Fibroblast of mammary gland (primary cell): ENCODE data around the gene PSMD4.

Experiments
- DNase-seq: peaks from one replicate; pipeline ENCODE4 v3.0.0-alpha.2; 2010; ENCODE audit warnings: low read depth
- H3K4me3 ChIP-seq: 2 replicates; pipeline ENCODE4 v1.5.1; 2011; ENCODE audit warnings: low read depth, mild to moderate bottlenecking, low read length, moderate library complexity; ENCODE audit not compliant: control insufficient read depth
- TF ChIP-seq, protein P1 (sequence below): conservative IDR thresholded peaks from 2 replicates; pipeline ENCODE4 v1.5.1; 2011; ENCODE audit warnings: low read depth, low read length, inconsistent platforms; ENCODE audit not compliant: control insufficient read depth, insufficient read depth

The PSMD4 gene

DNA sequence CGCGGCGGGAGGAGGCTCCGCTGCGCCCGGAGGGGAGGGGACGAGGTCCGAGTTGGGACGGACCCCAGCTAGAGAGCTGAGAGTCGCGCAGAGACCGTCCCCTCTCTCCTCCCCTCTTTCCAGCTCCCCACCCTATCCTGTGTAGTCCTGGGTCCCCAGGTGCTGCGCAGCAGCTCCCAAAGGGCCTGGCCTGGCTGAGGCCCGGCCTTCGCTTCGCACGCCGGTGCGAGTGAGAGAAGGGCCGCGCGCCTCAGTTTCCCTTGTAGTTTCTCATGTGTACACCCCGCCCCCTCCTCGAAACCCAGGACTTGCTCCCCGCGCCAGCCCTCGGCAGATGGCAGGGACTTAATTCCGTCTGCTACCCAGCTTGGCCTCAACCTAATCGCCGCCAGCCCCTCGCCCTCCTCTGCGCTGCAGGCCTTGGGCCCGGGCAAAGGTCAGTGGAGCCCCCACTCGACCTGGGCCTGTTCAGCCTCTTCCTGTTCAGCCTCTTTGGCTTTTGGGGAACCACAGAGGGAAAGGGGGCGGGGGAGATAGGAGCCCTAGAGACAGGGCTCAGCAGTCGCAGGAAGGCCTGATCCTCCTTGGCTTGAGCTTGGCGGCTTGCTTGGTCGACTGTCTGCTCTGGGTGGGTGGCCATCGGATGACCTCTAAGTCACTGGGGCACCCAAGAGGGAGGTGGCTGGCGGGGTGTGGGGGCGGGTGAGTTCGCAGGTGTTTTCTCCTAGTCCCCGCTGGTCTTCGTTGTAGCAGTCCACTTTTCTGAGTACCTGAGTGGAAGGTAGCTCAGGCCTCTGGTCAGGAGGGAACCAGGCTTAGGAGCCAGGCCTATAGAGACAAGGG lies 28.6 kb downstream of the PSMD4 start:
- DNase-seq: no peak
- TF ChIP-seq, protein P1, sequence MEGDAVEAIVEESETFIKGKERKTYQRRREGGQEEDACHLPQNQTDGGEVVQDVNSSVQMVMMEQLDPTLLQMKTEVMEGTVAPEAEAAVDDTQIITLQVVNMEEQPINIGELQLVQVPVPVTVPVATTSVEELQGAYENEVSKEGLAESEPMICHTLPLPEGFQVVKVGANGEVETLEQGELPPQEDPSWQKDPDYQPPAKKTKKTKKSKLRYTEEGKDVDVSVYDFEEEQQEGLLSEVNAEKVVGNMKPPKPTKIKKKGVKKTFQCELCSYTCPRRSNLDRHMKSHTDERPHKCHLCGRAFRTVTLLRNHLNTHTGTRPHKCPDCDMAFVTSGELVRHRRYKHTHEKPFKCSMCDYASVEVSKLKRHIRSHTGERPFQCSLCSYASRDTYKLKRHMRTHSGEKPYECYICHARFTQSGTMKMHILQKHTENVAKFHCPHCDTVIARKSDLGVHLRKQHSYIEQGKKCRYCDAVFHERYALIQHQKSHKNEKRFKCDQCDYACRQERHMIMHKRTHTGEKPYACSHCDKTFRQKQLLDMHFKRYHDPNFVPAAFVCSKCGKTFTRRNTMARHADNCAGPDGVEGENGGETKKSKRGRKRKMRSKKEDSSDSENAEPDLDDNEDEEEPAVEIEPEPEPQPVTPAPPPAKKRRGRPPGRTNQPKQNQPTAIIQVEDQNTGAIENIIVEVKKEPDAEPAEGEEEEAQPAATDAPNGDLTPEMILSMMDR: no peak
- H3K4me3 ChIP-seq: peak overlapping the region; percentile 95

- TF ChIP-seq, protein P1: no peak
- DNase-seq: no peak
- H3K4me3 ChIP-seq: no peak overlapping the region
These were observed 29.6 kb downstream of the PSMD4 start for GRCh38 chr1:151284013-151284577.

DNA sequence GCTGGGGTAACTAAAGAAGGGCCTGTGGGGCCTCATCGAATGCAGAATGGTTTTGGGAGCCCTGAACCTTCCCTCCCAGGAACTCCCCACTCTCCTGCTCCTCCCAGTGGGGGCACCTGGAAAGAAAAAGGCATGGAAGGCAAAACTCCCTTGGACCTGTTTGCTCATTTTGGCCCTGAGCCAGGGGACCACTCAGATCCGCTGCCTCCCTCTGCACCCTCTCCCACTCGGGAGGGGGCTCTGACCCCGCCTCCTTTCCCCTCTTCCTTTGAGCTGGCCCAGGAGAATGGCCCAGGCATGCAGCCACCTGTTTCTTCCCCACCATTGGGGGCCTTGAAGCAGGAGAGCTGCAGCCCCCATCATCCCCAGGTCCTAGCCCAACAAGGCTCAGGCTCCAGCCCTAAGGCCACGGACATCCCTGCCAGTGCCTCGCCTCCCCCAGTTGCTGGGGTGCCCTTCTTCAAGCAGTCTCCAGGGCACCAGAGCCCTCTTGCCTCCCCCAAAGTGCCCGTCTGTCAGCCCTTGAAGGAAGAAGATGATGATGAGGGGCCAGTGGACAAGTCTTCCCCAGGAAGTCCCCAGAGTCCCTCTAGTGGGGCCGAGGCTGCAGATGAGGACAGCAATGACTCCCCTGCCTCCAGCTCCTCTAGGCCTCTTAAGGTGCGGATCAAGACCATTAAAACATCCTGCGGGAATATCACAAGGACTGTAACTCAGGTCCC lies 32.2 kb downstream of the PSMD4 start:
- TF ChIP-seq, protein P1: no peak
- H3K4me3 ChIP-seq: no peak overlapping the region
- no peak for DNase-seq

GRCh38 chr1:151287341-151287699 lies 32.8 kb downstream of the PSMD4 start:
- no peak for DNase-seq
- TF ChIP-seq, protein P1: no peak
- no peak overlapping the region for H3K4me3 ChIP-seq

DNA sequence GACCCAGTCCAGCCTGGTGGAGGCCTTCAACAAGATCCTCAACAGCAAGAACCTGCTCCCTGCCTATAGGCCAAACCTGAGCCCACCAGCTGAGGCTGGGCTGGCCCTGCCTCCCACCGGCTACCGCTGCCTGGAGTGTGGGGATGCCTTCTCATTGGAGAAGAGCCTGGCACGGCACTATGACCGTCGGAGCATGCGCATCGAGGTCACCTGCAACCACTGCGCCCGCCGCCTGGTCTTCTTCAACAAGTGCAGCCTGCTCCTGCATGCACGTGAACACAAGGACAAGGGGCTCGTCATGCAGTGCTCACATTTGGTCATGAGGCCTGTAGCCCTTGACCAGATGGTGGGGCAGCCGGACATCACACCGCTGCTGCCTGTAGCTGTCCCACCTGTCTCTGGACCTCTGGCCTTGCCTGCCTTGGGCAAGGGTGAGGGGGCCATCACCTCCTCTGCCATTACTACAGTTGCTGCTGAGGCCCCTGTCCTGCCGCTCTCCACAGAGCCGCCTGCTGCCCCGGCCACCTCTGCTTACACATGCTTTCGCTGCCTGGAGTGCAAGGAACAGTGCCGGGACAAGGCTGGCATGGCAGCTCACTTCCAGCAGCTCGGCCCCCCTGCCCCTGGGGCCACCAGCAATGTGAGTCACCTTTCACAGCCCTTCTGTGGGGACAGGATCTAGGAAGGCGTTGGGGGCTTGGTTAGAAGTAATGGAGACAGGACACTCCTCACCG lies 33.4 kb downstream of the PSMD4 start:
- TF ChIP-seq, protein P1: no peak
- DNase-seq: no peak
- H3K4me3 ChIP-seq: no peak overlapping the region

DNA sequence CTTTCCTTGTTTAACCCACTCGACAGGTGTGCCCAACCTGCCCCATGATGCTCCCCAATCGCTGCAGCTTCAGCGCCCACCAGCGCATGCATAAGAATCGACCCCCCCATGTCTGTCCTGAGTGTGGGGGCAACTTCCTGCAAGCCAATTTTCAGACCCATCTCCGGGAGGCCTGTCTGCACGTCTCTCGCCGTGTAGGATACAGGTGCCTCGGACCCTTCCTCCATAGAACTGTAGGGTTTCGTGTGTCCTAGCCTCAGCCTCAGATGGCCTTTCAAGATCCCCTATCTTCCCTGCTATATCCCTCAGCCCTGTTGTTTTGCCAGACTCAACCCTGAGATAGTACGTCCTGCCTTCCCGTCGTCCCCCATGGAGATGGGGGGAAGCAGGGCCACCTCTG lies 34.0 kb downstream of the PSMD4 start:
- TF ChIP-seq, protein P1: no peak
- no peak overlapping the region for H3K4me3 ChIP-seq
- no peak for DNase-seq
